ENCODE data around the gene ETV3. TPM values are rescaled to one million over a fixed set of nuclear protein-coding genes. Genes with fewer than 3 reads are reported as not detected.

ETV3 gene
- total and polyA plus RNA-seq, 7 donors, result 5.5 to 22.7 (median 16.3) TPM

- TF ChIP-seq CTCF (IDR thresholded peaks at IDR 0.05), result no peak
- 31 to 41% (median 33%) methylated on average over 5 of the region's 5 CpGs for WGBS, 3 donors
- no peak overlapping the region for H3K27ac ChIP-seq
- ATAC-seq (no peak), DNase-seq (no peak)
- H3K4me1 ChIP-seq, result no peaks in the 10 kb centered on the region
- intact Hi-C loops (cut with DNase I), result no loop called here
- H3K9me3 ChIP-seq, result no peaks in the 10 kb centered on the region
- H3K4me3 ChIP-seq, result no peak overlapping the region
- H3K27me3 ChIP-seq (ENCODE audit: insufficient read depth in 3 of 3, low read length in 2 of 3), result peaks cover 0 to 13% (median 0%) of the 10 kb centered on the region in 3 donors
- H3K36me3 ChIP-seq (ENCODE audit: insufficient read depth in 1 of 2, low read depth in 1 of 2), result no peaks in the 10 kb centered on the region
Measured at GRCh38 chr1:157181258-157181657, 43.1 kb upstream of the ETV3 start.

- no peaks in the 10 kb centered on the region for H3K9me3 ChIP-seq
- intact Hi-C loops (cut with DNase I), result no loop called here
- TF ChIP-seq CTCF (IDR thresholded peaks at IDR 0.05), result no peak
- no peak overlapping the region for H3K27ac ChIP-seq
- 31 to 62% (median 60%) methylated on average over 3 of the region's 3 CpGs for WGBS, 3 donors
- H3K4me1 ChIP-seq, result no peaks in the 10 kb centered on the region
- H3K4me3 ChIP-seq, result no peak overlapping the region
- no peaks in the 10 kb centered on the region for H3K36me3 ChIP-seq (ENCODE audit: insufficient read depth in 1 of 2, low read depth in 1 of 2)
- H3K27me3 ChIP-seq (ENCODE audit: insufficient read depth in 3 of 3, low read length in 2 of 3), result peaks cover 0 to 8% (median 0%) of the 10 kb centered on the region in 3 donors
- DNase-seq (no peak), ATAC-seq (no peak)
Measured at GRCh38 chr1:157178490-157178889, 40.3 kb upstream of the ETV3 start.

GRCh38 chr1:157177733-157178394, 39.7 kb upstream of the ETV3 start:
- TF ChIP-seq CTCF (IDR thresholded peaks at IDR 0.05), result no peak
- DNase-seq (no peak), ATAC-seq (no peak)
- no peaks in the 10 kb centered on the region for H3K36me3 ChIP-seq (ENCODE audit: insufficient read depth in 1 of 2, low read depth in 1 of 2)
- intact Hi-C loops (cut with DNase I), result no loop called here
- H3K9me3 ChIP-seq, result no peaks in the 10 kb centered on the region
- no peaks in the 10 kb centered on the region for H3K4me1 ChIP-seq
- no peak overlapping the region for H3K27ac ChIP-seq
- H3K27me3 ChIP-seq (ENCODE audit: insufficient read depth in 3 of 3, low read length in 2 of 3), result peaks cover 0 to 8% (median 0%) of the 10 kb centered on the region in 3 donors
- H3K4me3 ChIP-seq, result no peak overlapping the region
- 54 to 68% (median 67%) methylated on average over 4 of the region's 4 CpGs for WGBS, 3 donors

GRCh38 chr1:157176591-157177121, 38.5 kb upstream of the ETV3 start:
- no peaks in the 10 kb centered on the region for H3K4me1 ChIP-seq
- DNase-seq, result no peak
- peaks cover 0 to 4% (median 0%) of the 10 kb centered on the region in 3 donors for H3K27me3 ChIP-seq (ENCODE audit: insufficient read depth in 3 of 3, low read length in 2 of 3)
- no peaks in the 10 kb centered on the region for H3K36me3 ChIP-seq (ENCODE audit: insufficient read depth in 1 of 2, low read depth in 1 of 2)
- WGBS, 3 donors, result 60 to 79% (median 66%) methylated on average over 6 of the region's 6 CpGs
- H3K27ac ChIP-seq, result no peak overlapping the region
- no peak overlapping the region for H3K4me3 ChIP-seq
- H3K9me3 ChIP-seq, result no peaks in the 10 kb centered on the region
- intact Hi-C loops (cut with DNase I), result no loop called here
- no peak for TF ChIP-seq CTCF (IDR thresholded peaks at IDR 0.05)
- ATAC-seq, result no peak
